Dendritic cell treated with granulocyte-macrophage colony-stimulating factor and Interleukin-4, amounts not matched to agents 40 ng/mL and 50 ng/mL, for 4 days (primary cell): ENCODE measurements around the gene ACOT11.

Source experiments
- H3K27ac Mint-ChIP-seq: one replicate; pipeline ENCODE4 v1.8.0; 2022; ENCODE audit warnings: mild to moderate bottlenecking, mixed read lengths
- H3K27me3 Mint-ChIP-seq: one replicate; pipeline ENCODE4 v1.8.0; 2022; ENCODE audit warnings: mild to moderate bottlenecking, mixed read lengths
- H3K36me3 Mint-ChIP-seq: one replicate; pipeline ENCODE4 v1.8.0; 2022; ENCODE audit warnings: low read depth, mixed read lengths
- H3K4me1 Mint-ChIP-seq: one replicate; pipeline ENCODE4 v1.8.0; 2022; ENCODE audit warnings: low read depth, mixed read lengths
- H3K4me3 Mint-ChIP-seq: one replicate; pipeline ENCODE4 v1.8.0; 2022; ENCODE audit warnings: mild to moderate bottlenecking, moderate library complexity, mixed read lengths
- H3K9me3 Mint-ChIP-seq: one replicate; pipeline ENCODE4 v1.8.0; 2022; ENCODE audit warnings: mixed read lengths
- intact Hi-C: fragments of 100-400 bp; cut with micrococcal nuclease; formaldehyde crosslinking; loops from one replicate; pipeline ENCODE4 v1.15.0; 2022

Gene ACOT11

GRCh38 chr1:54579337-54579781 is 31.3 kb downstream of the ACOT11 start:
- intact Hi-C loops, result no loop called here
- H3K27ac Mint-ChIP-seq, result no peak overlapping the region
- peaks cover 12% of the 10 kb centered on the region for H3K4me1 Mint-ChIP-seq
- no peaks in the 10 kb centered on the region for H3K27me3 Mint-ChIP-seq
- no peak overlapping the region for H3K4me3 Mint-ChIP-seq
- no peaks in the 10 kb centered on the region for H3K9me3 Mint-ChIP-seq
- no peaks in the 10 kb centered on the region for H3K36me3 Mint-ChIP-seq

GRCh38 chr1:54580856-54581550 is 33.0 kb downstream of the ACOT11 start:
- H3K36me3 Mint-ChIP-seq, result peaks cover 8% of the 10 kb centered on the region
- H3K4me3 Mint-ChIP-seq, result no peak overlapping the region
- no peak overlapping the region for H3K27ac Mint-ChIP-seq
- intact Hi-C loops, result no loop called here
- H3K9me3 Mint-ChIP-seq, result no peaks in the 10 kb centered on the region
- peaks cover 8% of the 10 kb centered on the region for H3K4me1 Mint-ChIP-seq
- H3K27me3 Mint-ChIP-seq, result no peaks in the 10 kb centered on the region

DNA sequence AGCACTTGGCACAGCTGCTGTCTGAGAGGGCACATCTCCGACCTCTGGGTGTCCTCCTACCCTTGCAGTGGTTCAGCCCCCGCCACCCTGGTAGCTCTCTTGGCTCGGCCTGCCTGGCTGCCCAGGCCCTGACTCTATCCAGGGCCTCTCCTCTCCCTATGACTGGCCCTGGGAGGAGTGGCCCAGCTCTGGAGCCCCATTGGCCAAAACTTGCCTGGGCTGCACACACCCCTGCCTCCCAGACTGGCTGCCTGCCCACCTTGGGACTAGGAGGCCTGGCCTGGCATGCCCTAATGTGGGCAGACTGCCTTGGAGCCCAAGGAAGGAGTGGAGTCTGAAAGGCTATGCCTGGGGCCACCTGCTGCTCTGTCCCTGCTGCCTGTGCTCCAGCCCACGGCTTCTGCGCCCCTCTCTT is 33.6 kb downstream of the ACOT11 start:
- Mint-ChIP-seq H3K27me3 (no peaks in the 10 kb centered on the region), H3K9me3 (no peaks in the 10 kb centered on the region), H3K4me3 (no peak overlapping the region), H3K27ac (no peak overlapping the region), H3K36me3 (peaks cover 8% of the 10 kb centered on the region), H3K4me1 (peaks cover 7% of the 10 kb centered on the region)
- intact Hi-C loops, result no loop called here

GRCh38 chr1:54582566-54583306 is 34.7 kb downstream of the ACOT11 start:
- H3K4me1 Mint-ChIP-seq, result peaks cover 4% of the 10 kb centered on the region
- H3K9me3 Mint-ChIP-seq, result no peaks in the 10 kb centered on the region
- H3K4me3 Mint-ChIP-seq, result no peak overlapping the region
- H3K27ac Mint-ChIP-seq, result no peak overlapping the region
- intact Hi-C loops, result no loop called here
- H3K27me3 Mint-ChIP-seq, result no peaks in the 10 kb centered on the region
- H3K36me3 Mint-ChIP-seq, result peaks cover 8% of the 10 kb centered on the region

DNA sequence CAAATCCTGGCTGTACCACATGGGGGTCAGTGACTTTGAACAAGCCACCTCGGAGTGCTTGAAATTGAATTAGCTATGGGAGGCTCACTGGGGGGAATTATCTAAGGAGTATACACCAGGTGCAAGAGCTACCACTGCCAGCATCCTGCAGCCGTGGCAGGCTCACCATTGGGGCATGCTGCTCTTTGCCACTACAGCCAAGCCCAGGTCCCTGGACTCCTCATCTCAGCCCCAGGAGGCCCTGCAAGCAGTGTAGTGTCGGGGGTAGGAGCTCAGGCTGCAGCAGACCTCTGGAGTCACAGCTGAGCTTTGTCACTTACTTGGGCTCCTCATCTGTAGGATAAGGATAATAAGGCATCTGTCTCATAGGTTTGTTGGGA is 35.3 kb downstream of the ACOT11 start:
- Mint-ChIP-seq H3K9me3 (no peaks in the 10 kb centered on the region), H3K4me1 (no peaks in the 10 kb centered on the region), H3K36me3 (peaks cover 8% of the 10 kb centered on the region), H3K27ac (no peak overlapping the region), H3K4me3 (no peak overlapping the region), H3K27me3 (no peaks in the 10 kb centered on the region)
- intact Hi-C loops, result no loop called here

DNA sequence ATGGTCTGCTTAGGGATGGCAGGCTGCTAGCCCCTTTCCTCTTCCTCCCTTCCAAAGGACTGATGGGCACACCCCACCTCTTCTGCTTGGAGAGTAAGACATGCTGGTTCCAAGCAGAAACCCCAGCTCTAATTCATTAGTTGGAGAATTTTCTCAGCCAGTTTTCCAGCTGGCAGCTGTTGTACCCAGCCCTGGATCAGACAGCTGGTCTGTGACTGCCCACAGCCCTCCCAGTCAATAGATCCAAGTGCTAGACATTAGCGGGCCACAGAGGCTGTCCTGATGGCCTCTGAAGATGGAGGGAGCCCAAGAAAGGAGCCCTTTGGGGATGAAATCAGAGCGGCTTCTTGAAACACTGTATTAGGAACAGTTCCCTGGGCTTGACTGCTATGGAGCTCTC is 35.8 kb downstream of the ACOT11 start:
- intact Hi-C loops, result no loop called here
- no peaks in the 10 kb centered on the region for H3K27me3 Mint-ChIP-seq
- peaks cover 8% of the 10 kb centered on the region for H3K36me3 Mint-ChIP-seq
- no peaks in the 10 kb centered on the region for H3K9me3 Mint-ChIP-seq
- no peaks in the 10 kb centered on the region for H3K4me1 Mint-ChIP-seq
- no peak overlapping the region for H3K27ac Mint-ChIP-seq
- H3K4me3 Mint-ChIP-seq, result no peak overlapping the region

GRCh38 chr1:54584575-54584974 is 36.5 kb downstream of the ACOT11 start:
- Mint-ChIP-seq H3K27ac (no peak overlapping the region), H3K4me1 (no peaks in the 10 kb centered on the region), H3K4me3 (no peak overlapping the region), H3K27me3 (no peaks in the 10 kb centered on the region), H3K9me3 (no peaks in the 10 kb centered on the region), H3K36me3 (peaks cover 8% of the 10 kb centered on the region)
- intact Hi-C loops, result no loop called here

GRCh38 chr1:54585181-54586066 is 37.4 kb downstream of the ACOT11 start:
- Mint-ChIP-seq H3K36me3 (peaks cover 8% of the 10 kb centered on the region), H3K27me3 (no peaks in the 10 kb centered on the region), H3K4me3 (no peak overlapping the region), H3K4me1 (no peaks in the 10 kb centered on the region), H3K9me3 (no peaks in the 10 kb centered on the region), H3K27ac (no peak overlapping the region)
- intact Hi-C loops, result no loop called here

GRCh38 chr1:54588377-54588776 is 40.3 kb downstream of the ACOT11 start:
- Mint-ChIP-seq H3K9me3 (no peaks in the 10 kb centered on the region), H3K27me3 (no peaks in the 10 kb centered on the region), H3K4me1 (no peaks in the 10 kb centered on the region), H3K4me3 (no peak overlapping the region), H3K36me3 (peaks cover 12% of the 10 kb centered on the region), H3K27ac (no peak overlapping the region)
- intact Hi-C loops, result no loop called here

- no peaks in the 10 kb centered on the region for H3K4me1 Mint-ChIP-seq
- peaks cover 21% of the 10 kb centered on the region for H3K36me3 Mint-ChIP-seq
Measured at GRCh38 chr1:54591127-54591756, 43.2 kb downstream of the ACOT11 start.

DNA sequence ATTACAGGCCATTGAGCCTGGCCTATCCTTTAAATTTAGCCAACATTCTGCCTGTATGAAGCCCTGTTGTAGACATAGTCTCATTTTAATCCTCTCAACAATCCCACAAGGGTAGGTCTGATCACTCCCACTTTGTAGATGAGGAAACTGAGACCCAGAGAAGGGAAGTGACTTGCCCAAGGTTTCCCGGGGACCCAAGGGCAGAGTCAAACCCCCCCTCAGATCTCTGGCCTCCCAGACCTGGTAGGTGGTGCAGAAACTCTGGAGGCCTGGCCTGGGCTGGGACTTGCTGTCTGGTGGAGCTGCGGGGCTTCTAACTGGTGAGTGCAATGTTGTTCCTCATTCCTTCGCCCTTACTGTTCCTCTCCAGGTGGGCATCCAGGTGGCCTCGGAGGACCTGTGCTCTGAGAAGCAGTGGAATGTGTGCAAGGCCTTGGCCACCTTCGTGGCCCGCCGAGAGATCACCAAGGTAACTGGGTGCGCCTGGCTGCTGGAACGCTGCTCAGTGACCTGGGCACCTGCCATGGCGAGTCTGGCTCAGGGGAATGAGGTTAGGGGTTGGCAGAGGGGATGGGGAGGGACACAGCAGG is 45.6 kb downstream of the ACOT11 start:
- Mint-ChIP-seq H3K36me3 (peaks cover 35% of the 10 kb centered on the region), H3K4me1 (no peaks in the 10 kb centered on the region), H3K27ac (no peak overlapping the region), H3K9me3 (no peaks in the 10 kb centered on the region), H3K4me3 (no peak overlapping the region), H3K27me3 (no peaks in the 10 kb centered on the region)
- intact Hi-C loops, result no loop called here

More at GRCh38 chr1:54591127-54591756, 43.2 kb downstream of the ACOT11 start:
- intact Hi-C loops, result no loop called here
- Mint-ChIP-seq H3K9me3 (no peaks in the 10 kb centered on the region), H3K4me3 (no peak overlapping the region), H3K27ac (no peak overlapping the region), H3K27me3 (no peaks in the 10 kb centered on the region)

DNA sequence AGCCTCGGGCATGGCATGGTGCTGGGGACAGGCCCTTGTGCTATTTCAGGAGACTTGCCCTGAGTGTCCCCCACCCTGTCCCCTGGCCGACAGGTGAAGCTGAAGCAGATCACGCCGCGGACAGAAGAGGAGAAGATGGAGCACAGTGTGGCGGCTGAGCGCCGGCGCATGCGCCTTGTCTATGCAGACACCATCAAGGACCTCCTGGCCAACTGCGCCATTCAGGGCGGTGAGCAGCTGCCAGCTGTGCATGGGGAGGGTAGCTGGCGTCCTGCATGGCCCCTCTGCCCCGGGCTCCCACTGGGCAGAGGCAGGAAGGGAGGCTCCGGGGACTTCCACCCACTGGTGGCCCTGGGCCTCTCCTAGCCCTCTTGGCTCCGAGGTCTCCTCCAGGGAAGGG is 46.4 kb downstream of the ACOT11 start:
- Mint-ChIP-seq H3K4me1 (no peaks in the 10 kb centered on the region), H3K4me3 (no peak overlapping the region), H3K27me3 (no peaks in the 10 kb centered on the region)

DNA sequence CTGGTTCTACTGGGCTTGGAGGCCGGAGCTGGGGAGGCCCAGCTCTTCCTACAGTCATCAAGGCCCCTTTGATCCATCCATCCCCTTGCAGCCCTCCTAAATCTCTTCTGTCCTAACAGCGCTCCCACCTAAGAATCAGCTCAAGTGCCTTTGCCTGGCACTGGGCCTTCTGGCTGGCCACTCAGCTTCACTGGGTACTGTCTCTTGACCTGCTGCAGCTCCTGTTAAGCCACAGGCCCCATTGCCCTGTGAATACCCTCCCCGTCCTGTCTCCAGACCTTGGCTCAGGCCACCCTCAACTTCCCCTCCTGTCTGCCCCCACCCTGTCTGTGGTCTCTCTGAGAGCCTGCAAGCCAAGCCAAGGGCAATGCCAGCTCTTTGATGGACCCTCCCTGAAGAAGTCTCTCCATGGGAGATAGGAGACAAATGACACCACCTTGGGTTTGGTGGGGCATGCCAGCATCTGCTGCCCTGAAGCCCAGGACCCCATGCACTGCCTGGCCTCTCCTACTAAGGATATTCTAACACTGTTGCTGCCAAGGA is 48.0 kb downstream of the ACOT11 start:
- H3K27ac Mint-ChIP-seq, result no peak overlapping the region
- H3K4me3 Mint-ChIP-seq, result no peak overlapping the region
- H3K27me3 Mint-ChIP-seq, result no peaks in the 10 kb centered on the region
- H3K9me3 Mint-ChIP-seq, result no peaks in the 10 kb centered on the region
- intact Hi-C loops, result no loop called here
- peaks cover 45% of the 10 kb centered on the region for H3K36me3 Mint-ChIP-seq
- no peaks in the 10 kb centered on the region for H3K4me1 Mint-ChIP-seq

More for the DNA sequence above, 46.4 kb downstream of the ACOT11 start:
- intact Hi-C loops, result no loop called here
- Mint-ChIP-seq H3K9me3 (no peaks in the 10 kb centered on the region), H3K27ac (no peak overlapping the region), H3K36me3 (peaks cover 37% of the 10 kb centered on the region)
